IPS-20b (cell line): ENCODE results near the gene SIAH1.
"Not testable (repeated sequence)": the region's sequence is repeated elsewhere in the genome, so short reads cannot be mapped to it uniquely, and the experiment has no call there.

Source experiments
- H3K27ac ChIP-seq: one replicate; pipeline ENCODE4 v1.5.1; 2013; ENCODE audit warnings: low read length
- H3K27me3 ChIP-seq: 2 replicates; pipeline ENCODE4 v1.6.1; 2013; ENCODE audit warnings: mild to moderate bottlenecking, low read length, inconsistent platforms; ENCODE audit not compliant: insufficient read depth
- H3K36me3 ChIP-seq: 2 replicates; pipeline ENCODE4 v1.6.1; 2013; ENCODE audit warnings: low read depth, mild to moderate bottlenecking, inconsistent platforms, low read length, moderate library complexity; ENCODE audit not compliant: insufficient read depth
- H3K4me1 ChIP-seq: 2 replicates; pipeline ENCODE4 v1.6.1; 2013; ENCODE audit warnings: mild to moderate bottlenecking, control low read depth, inconsistent platforms, low read length, moderate library complexity; ENCODE audit not compliant: insufficient read depth
- H3K4me3 ChIP-seq: 2 replicates; pipeline ENCODE4 v1.5.1; 2013; ENCODE audit warnings: mild to moderate bottlenecking, low read length, inconsistent platforms
- H3K9ac ChIP-seq: 2 replicates; pipeline ENCODE4 v1.6.1; 2013; ENCODE audit warnings: low read depth, mild to moderate bottlenecking, inconsistent platforms, low read length, moderate library complexity
- H3K9me3 ChIP-seq: 2 replicates; pipeline ENCODE4 v1.6.1; 2013; ENCODE audit warnings: mild to moderate bottlenecking, low read depth, low read length, inconsistent platforms; ENCODE audit not compliant: insufficient read depth

Gene SIAH1

GRCh38 chr16:48386559-48387312 lies 1.5 kb upstream of the SIAH1 start:
- H3K36me3 ChIP-seq: no peaks in the 10 kb centered on the region
- H3K27me3 ChIP-seq: no peaks in the 10 kb centered on the region
- no peak overlapping the region for H3K27ac ChIP-seq
- H3K4me3 ChIP-seq: peak overlapping the region; percentile 64; the same call in 1 of the 2 replicates
- H3K4me1 ChIP-seq: peaks cover 11% of the 10 kb centered on the region; the same call in 1 of the 2 replicates
- H3K9me3 ChIP-seq: no peaks in the 10 kb centered on the region
- H3K9ac ChIP-seq: peak overlapping the region; percentile 79; the same call in 1 of the 2 replicates

- H3K27me3 ChIP-seq: no peaks in the 10 kb centered on the region
- peaks cover 18% of the 10 kb centered on the region for H3K4me1 ChIP-seq
- peak overlapping the region; percentile 92 for H3K9ac ChIP-seq
- no peaks in the 10 kb centered on the region for H3K36me3 ChIP-seq
- peak overlapping the region; percentile 88 for H3K4me3 ChIP-seq
- H3K27ac ChIP-seq: peak overlapping the region; percentile 59
- H3K9me3 ChIP-seq: no peaks in the 10 kb centered on the region
These were observed 527 bp downstream of the SIAH1 start for GRCh38 chr16:48384520-48385252.

- H3K4me3 ChIP-seq: peak overlapping the region; percentile 88
- H3K9me3 ChIP-seq: no peaks in the 10 kb centered on the region
- H3K27ac ChIP-seq: peak overlapping the region; percentile 59
- no peaks in the 10 kb centered on the region for H3K27me3 ChIP-seq
- H3K9ac ChIP-seq: peak overlapping the region; percentile 92
- no peaks in the 10 kb centered on the region for H3K36me3 ChIP-seq
- H3K4me1 ChIP-seq: peaks cover 24% of the 10 kb centered on the region
These were observed 1.2 kb downstream of the SIAH1 start for GRCh38 chr16:48383877-48384519.

GRCh38 chr16:48383009-48383876 lies 2.0 kb downstream of the SIAH1 start:
- Histone ChIP-seq H3K4me3 (peak overlapping the region; percentile 88), H3K4me1 (peaks cover 27% of the 10 kb centered on the region), H3K27me3 (no peaks in the 10 kb centered on the region), H3K9ac (peak overlapping the region; percentile 92), H3K27ac (no peak overlapping the region), H3K36me3 (no peaks in the 10 kb centered on the region), H3K9me3 (no peaks in the 10 kb centered on the region)

- Histone ChIP-seq H3K27me3 (no peaks in the 10 kb centered on the region), H3K4me1 (peaks cover 27% of the 10 kb centered on the region), H3K36me3 (no peaks in the 10 kb centered on the region), H3K9me3 (no peaks in the 10 kb centered on the region), H3K4me3 (no peak overlapping the region), H3K27ac (no peak overlapping the region), H3K9ac (no peak overlapping the region)
These were observed 3.1 kb downstream of the SIAH1 start for GRCh38 chr16:48382131-48382530.

- peaks cover 27% of the 10 kb centered on the region for H3K4me1 ChIP-seq
- H3K9ac ChIP-seq: no peak overlapping the region
- no peak overlapping the region for H3K4me3 ChIP-seq
- H3K9me3 ChIP-seq: no peaks in the 10 kb centered on the region
- no peaks in the 10 kb centered on the region for H3K36me3 ChIP-seq
- no peaks in the 10 kb centered on the region for H3K27me3 ChIP-seq
- H3K27ac ChIP-seq: no peak overlapping the region
These were observed 4.0 kb downstream of the SIAH1 start for GRCh38 chr16:48381201-48381600.

- Histone ChIP-seq H3K27me3 (no peaks in the 10 kb centered on the region), H3K4me1 (peaks cover 34% of the 10 kb centered on the region)
These were observed 6.4 kb downstream of the SIAH1 start for GRCh38 chr16:48378836-48379235.

GRCh38 chr16:48378276-48378675 lies 6.9 kb downstream of the SIAH1 start:
- Histone ChIP-seq H3K9ac (no peak overlapping the region), H3K27me3 (no peaks in the 10 kb centered on the region), H3K27ac (no peak overlapping the region), H3K36me3 (no peaks in the 10 kb centered on the region), H3K4me3 (no peak overlapping the region), H3K4me1 (peaks cover 33% of the 10 kb centered on the region), H3K9me3 (no peaks in the 10 kb centered on the region)

More at GRCh38 chr16:48378836-48379235, 6.4 kb downstream of the SIAH1 start:
- no peak overlapping the region for H3K9ac ChIP-seq
- no peaks in the 10 kb centered on the region for H3K9me3 ChIP-seq
- H3K4me3 ChIP-seq: no peak overlapping the region
- H3K27ac ChIP-seq: no peak overlapping the region
- H3K36me3 ChIP-seq: no peaks in the 10 kb centered on the region

- not testable (repeated sequence) for H3K36me3 ChIP-seq, H3K9ac ChIP-seq, H3K27ac ChIP-seq, H3K4me3 ChIP-seq, H3K9me3 ChIP-seq, H3K27me3 ChIP-seq
- peaks cover 26% of the 10 kb centered on the region for H3K4me1 ChIP-seq
These were observed 7.9 kb downstream of the SIAH1 start for GRCh38 chr16:48377301-48377700.

- Histone ChIP-seq H3K9ac (no peak overlapping the region), H3K36me3 (no peaks in the 10 kb centered on the region), H3K27me3 (no peaks in the 10 kb centered on the region), H3K9me3 (no peaks in the 10 kb centered on the region), H3K4me3 (no peak overlapping the region), H3K4me1 (peaks cover 22% of the 10 kb centered on the region), H3K27ac (no peak overlapping the region)
These were observed 11.0 kb downstream of the SIAH1 start for GRCh38 chr16:48374255-48374654.
